ENCODE data around the gene FAM200C.

DNA sequence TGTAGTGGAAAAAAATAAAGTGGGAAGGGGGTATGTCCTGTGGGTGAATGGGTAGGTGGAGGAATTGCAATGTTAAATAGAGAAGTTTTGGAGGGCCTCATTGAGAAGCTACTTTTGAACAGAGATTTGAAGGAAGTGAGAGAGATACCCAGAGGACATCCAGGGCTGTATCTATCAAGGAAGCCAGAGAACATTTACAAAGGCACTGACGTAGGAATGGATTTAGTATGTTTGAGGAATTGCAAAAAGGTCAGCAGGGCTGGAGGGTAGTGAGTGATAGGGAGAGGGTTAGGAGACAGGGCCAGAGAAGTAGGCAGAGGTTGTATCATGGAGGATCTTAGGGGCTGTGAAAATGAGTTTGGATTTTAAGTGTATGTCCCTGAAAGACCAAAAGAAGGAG is 35.7 kb upstream of the FAM200C start:
- TF ChIP-seq, protein P1, sequence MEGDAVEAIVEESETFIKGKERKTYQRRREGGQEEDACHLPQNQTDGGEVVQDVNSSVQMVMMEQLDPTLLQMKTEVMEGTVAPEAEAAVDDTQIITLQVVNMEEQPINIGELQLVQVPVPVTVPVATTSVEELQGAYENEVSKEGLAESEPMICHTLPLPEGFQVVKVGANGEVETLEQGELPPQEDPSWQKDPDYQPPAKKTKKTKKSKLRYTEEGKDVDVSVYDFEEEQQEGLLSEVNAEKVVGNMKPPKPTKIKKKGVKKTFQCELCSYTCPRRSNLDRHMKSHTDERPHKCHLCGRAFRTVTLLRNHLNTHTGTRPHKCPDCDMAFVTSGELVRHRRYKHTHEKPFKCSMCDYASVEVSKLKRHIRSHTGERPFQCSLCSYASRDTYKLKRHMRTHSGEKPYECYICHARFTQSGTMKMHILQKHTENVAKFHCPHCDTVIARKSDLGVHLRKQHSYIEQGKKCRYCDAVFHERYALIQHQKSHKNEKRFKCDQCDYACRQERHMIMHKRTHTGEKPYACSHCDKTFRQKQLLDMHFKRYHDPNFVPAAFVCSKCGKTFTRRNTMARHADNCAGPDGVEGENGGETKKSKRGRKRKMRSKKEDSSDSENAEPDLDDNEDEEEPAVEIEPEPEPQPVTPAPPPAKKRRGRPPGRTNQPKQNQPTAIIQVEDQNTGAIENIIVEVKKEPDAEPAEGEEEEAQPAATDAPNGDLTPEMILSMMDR (optimal IDR thresholded peaks at IDR 0.05 in 1 of 3, IDR thresholded peaks at IDR 0.05 in 1 of 3, conservative IDR thresholded peaks at IDR 0.05 in 1 of 3; ENCODE audit: extremely low read depth in 1 of 3, insufficient read depth in 2 of 3, low read length in 3 of 3), result no peak
- no peak for TF ChIP-seq EZH2 (IDR thresholded peaks at IDR 0.05; ENCODE audit: low read length)

Measured in keratinocyte (primary cell).